Naive B cell (primary cell): Measurements from ENCODE around the gene ZBED3. TPM values are rescaled to one million over a fixed set of nuclear protein-coding genes. Genes with fewer than 3 reads are reported as not detected.

ENCODE experiments used
- ATAC-seq, 2 donors: fragments of 150-1000 bp; cut with Tn5 transposase; 2 replicates each; pipeline ENCODE4 v1.10.0; 2021; ENCODE audit warnings: low read depth in 2 of 2, mild to moderate bottlenecking in 2 of 2, moderate library complexity in 2 of 2
- DNase-seq: peaks from one replicate; pipeline ENCODE4 v3.0.0; 2022
- H3K27ac Mint-ChIP-seq, 6 donors: one replicate each; pipeline ENCODE4 v1.8.0; 2020 to 2022; ENCODE audit warnings: mild to moderate bottlenecking in 6 of 6, mixed read lengths in 6 of 6, moderate library complexity in 5 of 6, inconsistent platforms in 2 of 6
- H3K27me3 Mint-ChIP-seq, 3 donors: one replicate each; pipeline ENCODE4 v1.8.0; 2021 to 2022; ENCODE audit warnings: mixed read lengths in 3 of 3, mild to moderate bottlenecking in 1 of 3
- H3K36me3 Mint-ChIP-seq, 2 donors: one replicate each; pipeline ENCODE4 v1.8.0; 2020 to 2022; ENCODE audit warnings: mixed read lengths in 2 of 2, inconsistent platforms in 1 of 2, mild to moderate bottlenecking in 1 of 2
- H3K4me1 Mint-ChIP-seq, 3 donors: one replicate each; pipeline ENCODE4 v1.8.0; 2020 to 2022; ENCODE audit warnings: mixed read lengths in 3 of 3, inconsistent platforms in 1 of 3, mild to moderate bottlenecking in 1 of 3, moderate library complexity in 1 of 3
- H3K4me3 Mint-ChIP-seq, 8 donors: one replicate each; pipeline ENCODE4 v1.8.0; 2020 to 2022; ENCODE audit warnings: mild to moderate bottlenecking in 8 of 8, mixed read lengths in 8 of 8, moderate library complexity in 8 of 8, inconsistent platforms in 2 of 8
- H3K9me3 Mint-ChIP-seq, 7 donors: one replicate each; pipeline ENCODE4 v1.8.0; 2020 to 2022; ENCODE audit warnings: mixed read lengths in 7 of 7, mild to moderate bottlenecking in 5 of 7, inconsistent platforms in 2 of 7, moderate library complexity in 1 of 7
- polyA plus RNA-seq, 6 donors: library from polyadenylated mRNA; unstranded; fragments of 300-500 nt; fragmentation: Illumina TruSeq; gene quantifications; one replicate each; pipeline ENCODE4 v1.2.3, GENCODE V29; 2021; ENCODE audit warnings: low read depth in 6 of 6

The ZBED3 gene
- polyA plus RNA-seq, 6 donors from 2014 or later, result 0.28 to 0.49 (median 0.39) TPM; not detected in 1

DNA sequence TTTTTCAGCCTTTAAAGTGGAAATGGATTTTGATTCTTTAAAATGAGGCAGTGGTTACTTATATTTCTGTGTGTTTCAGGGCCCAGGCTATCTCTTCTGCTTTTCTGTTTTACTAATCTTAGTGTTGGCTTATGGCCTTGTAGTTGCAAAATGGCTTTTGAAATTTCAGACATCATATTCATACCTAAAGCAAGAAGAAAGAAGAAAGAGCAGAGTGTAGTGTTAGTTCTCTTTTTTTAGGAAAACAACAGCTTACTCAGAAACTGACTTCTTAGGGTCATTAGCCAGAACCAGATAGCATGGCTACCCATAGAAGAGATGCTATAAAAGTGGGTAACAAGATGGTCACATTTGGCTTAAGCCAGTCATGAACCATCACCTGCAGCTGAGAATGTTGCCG is 20.9 kb downstream of the ZBED3 start:
- H3K4me1 Mint-ChIP-seq, result peaks cover 0 to 3% (median 2%) of the 10 kb centered on the region in 3 donors
- H3K27ac Mint-ChIP-seq, result no peak overlapping the region
- H3K27me3 Mint-ChIP-seq, result no peaks in the 10 kb centered on the region
- ATAC-seq (no peak), DNase-seq (no peak)
- no peak overlapping the region for H3K4me3 Mint-ChIP-seq
- H3K9me3 Mint-ChIP-seq, result peaks cover 0 to 4% (median 0%) of the 10 kb centered on the region in 7 donors
- H3K36me3 Mint-ChIP-seq, result peaks cover 28 to 48% of the 10 kb centered on the region in 2 donors

- Mint-ChIP-seq H3K27ac (no peak overlapping the region), H3K4me3 (no peak overlapping the region), H3K27me3 (no peaks in the 10 kb centered on the region), H3K36me3 (peaks cover 35 to 43% of the 10 kb centered on the region in 2 donors), H3K9me3 (peaks cover 0 to 4% (median 0%) of the 10 kb centered on the region in 7 donors), H3K4me1 (no peaks in the 10 kb centered on the region)
- DNase-seq, result no peak
- ATAC-seq, result no peak
Measured at GRCh38 chr5:77065256-77065655, 21.8 kb downstream of the ZBED3 start.

GRCh38 chr5:77064040-77064439 is 23.0 kb downstream of the ZBED3 start:
- H3K4me3 Mint-ChIP-seq, result no peak overlapping the region
- ATAC-seq (no peak), DNase-seq (no peak)
- H3K4me1 Mint-ChIP-seq, result no peaks in the 10 kb centered on the region
- no peak overlapping the region for H3K27ac Mint-ChIP-seq
- H3K36me3 Mint-ChIP-seq, result peaks cover 30 to 31% of the 10 kb centered on the region in 2 donors
- no peaks in the 10 kb centered on the region for H3K9me3 Mint-ChIP-seq
- no peaks in the 10 kb centered on the region for H3K27me3 Mint-ChIP-seq

DNA sequence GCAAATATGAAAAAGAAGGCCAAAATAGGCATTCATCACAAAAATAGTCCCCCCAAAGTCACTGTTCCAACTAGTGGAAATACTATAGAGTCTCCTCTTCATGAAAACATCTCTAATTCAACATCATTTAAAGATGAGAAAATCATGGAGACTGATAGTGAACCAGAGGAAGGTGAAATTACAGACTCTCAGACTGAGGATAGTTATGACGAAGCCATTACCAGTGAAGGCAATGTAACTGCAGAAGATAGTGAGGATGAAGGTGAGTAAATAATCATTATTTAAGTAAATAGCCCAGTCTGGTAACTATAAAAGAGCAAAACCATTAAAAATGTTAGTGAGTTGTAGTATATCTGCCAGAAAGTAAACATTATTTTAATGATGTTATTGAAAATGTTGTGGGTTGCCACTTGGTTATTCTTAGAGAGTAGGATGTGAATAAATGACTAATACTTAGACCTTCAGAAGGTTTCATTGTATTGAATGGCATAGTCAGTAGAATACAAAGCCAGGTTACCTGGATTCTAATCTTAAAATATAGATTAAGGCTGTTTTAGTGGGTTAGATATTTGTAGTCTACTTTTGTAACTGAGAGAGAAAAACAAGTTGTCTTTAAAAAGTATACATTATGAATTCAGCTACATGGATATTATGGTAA is 40.5 kb downstream of the ZBED3 start:
- Mint-ChIP-seq H3K27ac (no peak overlapping the region), H3K27me3 (no peaks in the 10 kb centered on the region), H3K4me1 (peaks cover 0 to 13% (median 0%) of the 10 kb centered on the region in 3 donors), H3K9me3 (no peaks in the 10 kb centered on the region), H3K36me3 (peaks cover 10 to 26% of the 10 kb centered on the region in 2 donors), H3K4me3 (no peak overlapping the region)
- ATAC-seq (no peak), DNase-seq (no peak)

DNA sequence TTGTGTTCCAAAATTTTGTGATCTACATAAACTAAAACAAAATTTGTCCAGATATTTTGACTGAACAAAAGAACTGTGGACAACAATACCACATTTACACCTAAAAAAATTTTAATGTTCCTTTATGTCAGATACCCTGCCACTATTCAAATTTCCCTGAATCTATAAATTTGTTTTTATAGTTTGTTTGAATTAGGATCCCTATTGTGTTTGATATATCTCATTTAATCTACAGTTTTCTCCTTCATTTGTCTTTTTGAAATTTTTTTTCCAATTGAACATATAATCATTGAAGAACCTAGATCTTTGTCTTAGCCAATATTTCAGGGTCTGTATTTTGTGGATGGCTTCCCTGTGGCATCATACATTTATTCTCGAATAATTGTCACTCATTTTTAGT is 51.1 kb downstream of the ZBED3 start:
- H3K4me3 Mint-ChIP-seq, result no peak overlapping the region
- peaks cover 6 to 21% (median 11%) of the 10 kb centered on the region in 3 donors for H3K4me1 Mint-ChIP-seq
- H3K9me3 Mint-ChIP-seq, result no peaks in the 10 kb centered on the region
- no peak overlapping the region for H3K27ac Mint-ChIP-seq
- DNase-seq, result no peak
- no peaks in the 10 kb centered on the region for H3K27me3 Mint-ChIP-seq
- no peak for ATAC-seq
- H3K36me3 Mint-ChIP-seq, result peaks cover 6 to 12% of the 10 kb centered on the region in 2 donors

DNA sequence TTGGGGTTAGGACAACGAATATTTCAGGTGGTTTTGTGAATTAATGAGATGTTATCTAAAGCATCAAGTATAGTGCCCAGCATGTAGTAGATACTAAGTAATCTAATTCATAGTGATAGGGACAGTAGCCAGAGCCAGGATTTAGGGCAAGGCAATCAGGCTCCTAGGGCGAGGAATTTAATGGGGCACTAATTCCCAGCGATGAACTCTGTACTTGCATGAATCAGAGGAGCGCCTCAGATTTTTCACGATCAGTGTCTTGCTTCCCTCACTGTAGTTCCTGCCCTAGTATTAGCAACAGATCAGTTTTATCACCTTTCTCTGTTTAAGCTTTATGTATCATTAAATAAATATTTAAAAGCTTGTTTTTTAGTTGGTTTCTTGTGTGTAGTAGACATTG is 53.7 kb downstream of the ZBED3 start:
- Mint-ChIP-seq H3K27ac (no peak overlapping the region), H3K27me3 (no peaks in the 10 kb centered on the region), H3K4me3 (peak overlapping the region in 1 of 8 donors; percentile 78), H3K9me3 (peaks cover 4 to 15% (median 11%) of the 10 kb centered on the region in 7 donors), H3K4me1 (peaks cover 17 to 37% (median 25%) of the 10 kb centered on the region in 3 donors), H3K36me3 (peaks cover 0 to 18% of the 10 kb centered on the region in 2 donors)
- no peak for ATAC-seq
- no peak for DNase-seq

DNA sequence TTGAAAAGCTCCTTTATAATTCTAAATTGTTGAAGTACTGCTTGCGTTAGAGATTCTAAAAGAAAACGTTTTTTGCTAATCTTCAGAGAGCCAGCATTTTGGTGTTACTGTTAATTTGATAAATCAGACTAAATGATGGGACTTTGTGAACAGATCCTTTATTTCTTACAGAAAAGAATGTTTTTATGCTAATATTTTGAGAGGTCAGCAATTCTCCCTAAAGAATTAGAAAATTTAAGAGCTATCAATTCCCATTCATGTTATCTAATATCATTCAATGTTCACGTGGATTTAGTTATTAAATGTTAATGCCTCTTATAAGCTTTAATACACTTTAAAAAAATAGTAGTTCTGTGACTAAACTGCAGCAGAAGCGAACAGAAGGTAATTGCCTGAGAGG is 54.5 kb downstream of the ZBED3 start:
- Mint-ChIP-seq H3K4me3 (peak overlapping the region in 3 of 8 donors; percentile 25 to 95 (median 78)), H3K27ac (peak overlapping the region in 1 of 6 donors; percentile 74), H3K36me3 (peaks cover 0 to 24% of the 10 kb centered on the region in 2 donors), H3K9me3 (peaks cover 7 to 18% (median 13%) of the 10 kb centered on the region in 7 donors), H3K4me1 (peaks cover 17 to 37% (median 25%) of the 10 kb centered on the region in 3 donors), H3K27me3 (no peaks in the 10 kb centered on the region)
- DNase-seq (no peak), ATAC-seq (no peak)

DNA sequence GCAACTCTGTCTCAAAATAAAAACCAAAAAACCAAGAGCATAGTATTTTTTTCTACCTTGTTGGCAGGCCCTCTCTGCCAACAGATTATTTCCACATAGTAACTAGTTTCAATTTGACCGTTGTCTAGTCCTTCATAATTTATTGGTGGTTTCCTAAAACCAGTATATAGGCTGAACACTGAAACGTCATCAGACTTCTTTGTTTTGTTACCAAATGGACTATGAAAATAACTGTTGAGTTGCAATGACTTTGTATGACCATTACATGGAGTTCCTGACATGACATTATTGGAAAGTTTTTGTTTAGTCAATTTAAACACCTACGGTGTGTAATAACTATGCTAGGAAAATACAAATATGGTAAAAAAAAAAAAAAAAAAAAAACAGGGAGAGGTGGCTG is 55.2 kb downstream of the ZBED3 start:
- peaks cover 0 to 24% of the 10 kb centered on the region in 2 donors for H3K36me3 Mint-ChIP-seq
- DNase-seq (no peak), ATAC-seq (no peak)
- H3K4me3 Mint-ChIP-seq, result peak overlapping the region in 7 of 8 donors; percentile 77 to 98 (median 92)
- no peaks in the 10 kb centered on the region for H3K27me3 Mint-ChIP-seq
- peaks cover 7 to 18% (median 13%) of the 10 kb centered on the region in 7 donors for H3K9me3 Mint-ChIP-seq
- H3K4me1 Mint-ChIP-seq, result peaks cover 17 to 35% (median 25%) of the 10 kb centered on the region in 3 donors
- H3K27ac Mint-ChIP-seq, result peak overlapping the region in 1 of 6 donors; percentile 59

DNA sequence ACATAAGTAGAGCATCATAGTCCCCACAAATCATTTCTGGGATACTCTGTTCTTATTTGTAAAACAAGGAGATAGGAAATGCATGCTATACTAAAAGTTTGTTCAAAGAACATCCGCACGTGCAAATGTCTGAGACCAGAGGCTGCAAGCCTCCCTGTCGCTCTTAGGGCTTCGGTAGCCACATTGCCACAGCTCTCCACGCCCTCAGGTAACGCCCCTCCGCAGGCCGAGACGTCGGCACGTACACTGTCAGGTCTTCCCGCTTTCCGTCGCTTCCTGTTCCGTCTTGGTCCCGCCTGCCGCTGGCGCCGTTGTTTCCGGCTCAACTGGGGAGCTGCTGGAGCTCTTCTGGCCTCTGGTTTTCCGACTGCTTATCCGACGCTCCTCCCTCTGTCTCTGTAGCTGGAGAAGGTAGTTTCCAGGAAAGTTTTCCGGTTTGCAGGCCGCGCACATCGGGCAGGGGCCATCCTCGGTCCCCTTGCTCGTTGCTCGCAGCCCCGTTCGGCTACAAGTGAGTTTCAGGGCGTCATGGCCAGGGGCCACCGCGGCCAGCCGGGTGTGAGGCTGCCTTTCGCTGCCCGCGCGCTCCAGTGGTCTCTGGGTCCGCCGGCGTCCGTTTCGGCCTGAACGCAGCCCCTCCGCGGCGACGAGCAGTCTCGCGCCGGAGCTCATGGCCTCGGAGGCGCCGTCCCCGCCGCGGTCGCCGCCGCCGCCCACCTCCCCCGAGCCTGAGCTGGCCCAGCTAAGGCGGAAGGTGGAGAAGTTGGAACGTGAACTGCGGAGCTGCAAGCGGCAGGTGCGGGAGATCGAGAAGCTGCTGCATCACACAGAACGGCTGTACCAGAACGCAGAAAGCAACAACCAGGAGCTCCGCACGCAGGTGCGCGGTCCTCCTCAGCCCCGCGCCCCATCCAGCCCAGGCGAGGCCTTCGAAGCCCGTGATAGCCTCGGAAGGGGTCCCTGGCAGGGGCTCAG is 56.7 kb downstream of the ZBED3 start, which contains the start of gene AGGF1:
AGGF1 (plus strand) TSS at position 308 of the 975 bp plus-strand sequence; CDS start at position 671, 363 bp downstream.
- H3K27ac Mint-ChIP-seq, result peak within 1 kb of the TSS; percentile 53 to 97 (median 85)
- H3K27me3 Mint-ChIP-seq, result peaks cover 0 to 8% (median 5%) of the 10 kb centered on the region in 3 donors
- DNase-seq, result peak; percentile 83
- peak within 1 kb of the TSS; percentile 88 to 99 (median 96) for H3K4me3 Mint-ChIP-seq
- H3K4me1 Mint-ChIP-seq, result peaks cover 17 to 35% (median 25%) of the 10 kb centered on the region in 3 donors
- H3K9me3 Mint-ChIP-seq, result peaks cover 10 to 22% (median 13%) of the 10 kb centered on the region in 7 donors
- H3K36me3 Mint-ChIP-seq, result peaks cover 0 to 24% of the 10 kb centered on the region in 2 donors
- peak; percentile 97 for ATAC-seq

- ATAC-seq, result no peak
- H3K27ac Mint-ChIP-seq, result peak overlapping the region in 3 of 6 donors; percentile 5 to 97 (median 90)
- H3K9me3 Mint-ChIP-seq, result peaks cover 10 to 22% (median 13%) of the 10 kb centered on the region in 7 donors
Measured at GRCh38 chr5:77029376-77029885, 57.7 kb downstream of the ZBED3 start.

GRCh38 chr5:77028631-77029375 is 58.3 kb downstream of the ZBED3 start:
- no peak for ATAC-seq
- no peak for DNase-seq
- Mint-ChIP-seq H3K27me3 (peaks cover 5 to 10% (median 8%) of the 10 kb centered on the region in 3 donors), H3K4me1 (peaks cover 17 to 35% (median 25%) of the 10 kb centered on the region in 3 donors), H3K4me3 (peak overlapping the region in 7 of 8 donors; percentile 63 to 98 (median 92)), H3K9me3 (peaks cover 10 to 22% (median 13%) of the 10 kb centered on the region in 7 donors), H3K27ac (peak overlapping the region in 3 of 6 donors; percentile 5 to 35 (median 35)), H3K36me3 (peaks cover 0 to 24% of the 10 kb centered on the region in 2 donors)

More at GRCh38 chr5:77029376-77029885, 57.7 kb downstream of the ZBED3 start:
- no peak for DNase-seq
- Mint-ChIP-seq H3K4me3 (peak overlapping the region; percentile 88 to 99 (median 96)), H3K36me3 (peaks cover 0 to 24% of the 10 kb centered on the region in 2 donors), H3K27me3 (peaks cover 5 to 8% (median 7%) of the 10 kb centered on the region in 3 donors), H3K4me1 (peaks cover 17 to 35% (median 25%) of the 10 kb centered on the region in 3 donors)

DNA sequence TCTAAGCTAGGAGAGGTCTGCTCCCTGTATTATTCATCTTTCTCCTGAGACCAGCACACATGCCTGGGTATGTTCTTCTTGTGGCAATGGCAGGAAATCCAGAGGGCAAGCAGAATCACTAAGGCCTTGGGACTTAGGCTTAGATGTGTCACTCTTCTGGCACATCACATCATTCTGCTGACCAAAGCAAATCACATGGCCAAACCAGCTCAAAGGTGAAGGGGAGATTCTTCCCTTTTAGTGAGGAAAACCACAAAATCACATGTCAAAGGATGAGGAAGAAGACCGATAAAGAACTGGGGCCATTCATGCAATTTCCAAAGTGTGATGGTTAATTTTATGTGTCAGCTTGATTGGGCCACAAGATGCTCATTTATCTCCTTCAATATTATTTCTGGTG is 62.6 kb downstream of the ZBED3 start:
- Mint-ChIP-seq H3K36me3 (peaks cover 0 to 24% of the 10 kb centered on the region in 2 donors), H3K4me1 (peaks cover 4 to 6% (median 4%) of the 10 kb centered on the region in 3 donors), H3K9me3 (peaks cover 7 to 21% (median 11%) of the 10 kb centered on the region in 7 donors), H3K27me3 (peaks cover 14 to 36% (median 35%) of the 10 kb centered on the region in 3 donors), H3K4me3 (no peak overlapping the region), H3K27ac (no peak overlapping the region)
- no peak for DNase-seq
- ATAC-seq, result no peak
